DOHH2 (cell line): Measurements from ENCODE around the gene MAST3.

Experiments
- CTCF ChIP-seq: fragments of 200-600 bp; sonication (generic); IDR thresholded peaks from one replicate; pipeline ENCODE4 v1.5.1; 2014; ENCODE audit warnings: antibody characterized with exemption, mild to moderate bottlenecking, low read depth, low read length; ENCODE audit not compliant: poor library complexity, severe bottlenecking
- EZH2phosphoT487 ChIP-seq: fragments of 200-600 bp; sonication (generic); IDR thresholded peaks from 2 replicates; pipeline ENCODE4 v1.6.1; 2017; ENCODE audit warnings: borderline replicate concordance, mild to moderate bottlenecking, antibody characterized with exemption, low read length, moderate library complexity, mixed read lengths

- TF ChIP-seq CTCF: no peak
- no peak for TF ChIP-seq EZH2phosphoT487
These were observed 40.2 kb downstream of the MAST3 start for GRCh38 chr19:18137657-18138339.
